HG02678 (cell line): ENCODE results near the gene HAX1.
"Not testable (repeated sequence)": the region's sequence is repeated elsewhere in the genome, so short reads cannot be mapped to it uniquely, and the experiment has no call there.

Experiments used
- ATAC-seq: cut with Tn5 transposase; IDR thresholded peaks from one replicate; pipeline ENCODE4 v1.9.1; 2021; ENCODE audit warnings: mild to moderate bottlenecking, moderate library complexity; ENCODE audit not compliant: unreplicated experiment

Gene HAX1

GRCh38 chr1:154272999-154273563 lies 652 bp downstream of the HAX1 start:
- ATAC-seq = no peak

- ATAC-seq = no peak
Measured at GRCh38 chr1:154276797-154277196, 4.4 kb downstream of the HAX1 start.

- ATAC-seq = not testable (repeated sequence)
Measured at GRCh38 chr1:154287591-154287990, 15.2 kb downstream of the HAX1 start.

- no peak for ATAC-seq
Measured at GRCh38 chr1:154288661-154289060, 16.2 kb downstream of the HAX1 start.

GRCh38 chr1:154290921-154291320 lies 18.5 kb downstream of the HAX1 start:
- no peak for ATAC-seq

GRCh38 chr1:154295408-154296235 lies 23.2 kb downstream of the HAX1 start:
- ATAC-seq = no peak

- no peak for ATAC-seq
Measured at GRCh38 chr1:154301582-154301981, 29.2 kb downstream of the HAX1 start.

GRCh38 chr1:154304664-154305337 lies 32.4 kb downstream of the HAX1 start:
- no peak for ATAC-seq

- no peak for ATAC-seq
Measured at GRCh38 chr1:154306151-154306550, 33.7 kb downstream of the HAX1 start.

GRCh38 chr1:154307670-154308270 lies 35.3 kb downstream of the HAX1 start:
- ATAC-seq = not testable (repeated sequence)

- not testable (repeated sequence) for ATAC-seq
Measured at GRCh38 chr1:154309136-154309535, 36.7 kb downstream of the HAX1 start.

- not testable (repeated sequence) for ATAC-seq
Measured at GRCh38 chr1:154312229-154313065, 40.0 kb downstream of the HAX1 start.

GRCh38 chr1:154313066-154313356 lies 40.6 kb downstream of the HAX1 start:
- no peak for ATAC-seq

GRCh38 chr1:154314226-154314625 lies 41.8 kb downstream of the HAX1 start:
- ATAC-seq = not testable (repeated sequence)

GRCh38 chr1:154316704-154317103 lies 44.3 kb downstream of the HAX1 start:
- no peak for ATAC-seq

GRCh38 chr1:154318386-154318785 lies 46.0 kb downstream of the HAX1 start:
- no peak for ATAC-seq

GRCh38 chr1:154320882-154321608 lies 48.6 kb downstream of the HAX1 start, which contains the start of gene AQP10:
TSS of gene AQP10 (plus strand) at chr1:154321093. CDS start at chr1:154321156, 63 bp downstream.
- ATAC-seq = no peak

GRCh38 chr1:154321609-154321934 lies 49.1 kb downstream of the HAX1 start:
- ATAC-seq = not testable (repeated sequence)

GRCh38 chr1:154323493-154323892 lies 51.1 kb downstream of the HAX1 start:
- no peak for ATAC-seq

- ATAC-seq = no peak
Measured at GRCh38 chr1:154324241-154324640, 51.8 kb downstream of the HAX1 start.
